GM19239 (cell line): ENCODE data around the gene SDC4.
"Not testable (repeated sequence)": the region's sequence is repeated elsewhere in the genome, so short reads cannot be mapped to it uniquely, and the experiment has no call there.

Experiments
- DNase-seq: peaks from one replicate; pipeline ENCODE4 v3.0.0; 2011; ENCODE audit warnings: low spot score; ENCODE audit not compliant: insufficient read length
- FAIRE-seq: peaks from 2 replicates; lab custom pipeline; 2011; peaks lifted over from hg19 to GRCh38; lab: Jason Lieb, UNC

Gene SDC4

DNA sequence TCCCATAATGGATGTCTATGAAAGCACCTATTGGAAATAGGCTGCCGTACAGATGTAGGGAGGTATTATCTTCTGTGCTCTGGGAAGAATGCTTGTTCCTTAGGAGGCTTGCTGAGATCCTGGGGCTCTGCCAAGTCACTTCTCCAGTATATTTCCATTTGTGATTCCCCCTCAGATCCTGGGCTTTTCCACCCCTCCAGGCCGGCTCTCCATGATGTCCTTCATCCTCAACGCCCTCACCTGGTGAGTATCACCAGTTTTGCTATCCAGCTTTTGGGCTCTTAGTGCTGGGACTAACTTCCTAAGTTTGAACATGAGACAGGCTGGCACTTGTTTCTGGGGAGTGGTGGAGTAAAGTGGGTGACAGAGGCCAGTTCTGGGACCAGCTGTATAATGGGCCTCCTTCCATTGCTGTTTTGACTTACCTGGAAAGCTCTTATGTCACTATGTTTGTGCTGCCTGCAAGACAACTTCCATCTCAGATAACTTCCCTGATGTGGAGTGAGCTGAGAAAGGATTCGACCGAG, 17.3 kb upstream of the SDC4 start:
- DNase-seq = no peak
- no peak for FAIRE-seq

- FAIRE-seq (no peak), DNase-seq (no peak)
Measured at GRCh38 chr20:45363611-45364492, 15.6 kb upstream of the SDC4 start.

GRCh38 chr20:45362804-45363610, 14.8 kb upstream of the SDC4 start, which contains the start of gene SYS1:
Gene SYS1 (plus strand): TSS chr20:45363156. CDS start chr20:45363532, 376 bp downstream.
- DNase-seq (peak; percentile 84), FAIRE-seq (peak; percentile 94)

- DNase-seq (no peak), FAIRE-seq (no peak)
Measured at GRCh38 chr20:45361793-45362192, 13.6 kb upstream of the SDC4 start.

- FAIRE-seq (no peak), DNase-seq (no peak)
Measured at GRCh38 chr20:45359406-45360148, 11.4 kb upstream of the SDC4 start.

DNA sequence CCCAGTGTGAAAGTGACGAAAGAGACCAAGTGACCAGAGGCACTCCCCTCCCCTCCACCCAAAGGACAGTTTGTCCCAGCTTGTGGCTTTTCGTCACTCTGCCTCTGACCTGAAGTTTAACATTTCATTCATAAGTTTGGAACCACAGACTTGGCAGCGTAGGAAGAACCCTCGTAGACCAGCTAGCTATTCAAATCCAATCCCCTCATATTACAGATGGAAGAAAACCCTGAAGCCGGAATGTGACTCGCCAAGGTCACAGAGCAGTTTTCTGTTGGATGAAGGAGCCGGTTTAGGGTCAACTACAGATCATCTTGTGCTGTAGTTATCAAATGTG, 10.8 kb upstream of the SDC4 start:
- FAIRE-seq = no peak
- no peak for DNase-seq

DNA sequence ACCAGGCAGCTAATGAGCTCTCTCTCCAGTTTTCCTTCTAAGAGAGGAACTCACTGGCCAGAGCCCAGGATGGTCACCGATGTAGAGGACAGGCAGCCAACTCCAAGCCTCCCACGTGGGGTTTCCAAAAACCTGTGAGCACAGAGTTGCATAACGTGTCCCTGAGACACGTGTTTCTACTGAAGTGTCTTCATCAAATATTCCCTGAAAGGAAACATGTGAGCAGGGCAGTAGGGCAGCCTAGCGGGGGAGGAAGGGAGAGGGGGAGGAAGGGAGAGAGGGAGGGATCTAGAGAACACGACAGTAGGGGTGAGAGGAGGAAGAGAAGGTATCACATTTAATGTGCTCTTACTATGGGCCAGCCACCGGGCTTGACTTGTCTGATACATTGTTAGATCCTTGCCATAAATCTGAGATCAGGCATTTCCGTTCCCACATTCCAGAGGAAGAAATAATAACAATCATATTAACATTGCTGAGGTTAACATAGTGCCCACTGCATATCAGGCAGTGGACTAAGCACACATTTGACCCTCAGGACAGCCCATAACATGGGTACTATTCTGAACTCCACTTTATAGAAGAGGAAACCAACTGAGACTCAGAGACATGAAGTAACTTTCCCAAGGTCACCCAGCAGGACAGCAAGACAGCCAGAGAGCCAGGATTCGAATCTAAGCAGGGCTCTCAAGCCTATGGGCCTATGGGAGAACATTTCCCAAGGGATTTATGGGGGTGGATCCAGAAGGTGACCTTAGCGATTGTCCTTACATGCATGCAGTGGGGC, 10.3 kb upstream of the SDC4 start:
- no peak for FAIRE-seq
- no peak for DNase-seq

DNA sequence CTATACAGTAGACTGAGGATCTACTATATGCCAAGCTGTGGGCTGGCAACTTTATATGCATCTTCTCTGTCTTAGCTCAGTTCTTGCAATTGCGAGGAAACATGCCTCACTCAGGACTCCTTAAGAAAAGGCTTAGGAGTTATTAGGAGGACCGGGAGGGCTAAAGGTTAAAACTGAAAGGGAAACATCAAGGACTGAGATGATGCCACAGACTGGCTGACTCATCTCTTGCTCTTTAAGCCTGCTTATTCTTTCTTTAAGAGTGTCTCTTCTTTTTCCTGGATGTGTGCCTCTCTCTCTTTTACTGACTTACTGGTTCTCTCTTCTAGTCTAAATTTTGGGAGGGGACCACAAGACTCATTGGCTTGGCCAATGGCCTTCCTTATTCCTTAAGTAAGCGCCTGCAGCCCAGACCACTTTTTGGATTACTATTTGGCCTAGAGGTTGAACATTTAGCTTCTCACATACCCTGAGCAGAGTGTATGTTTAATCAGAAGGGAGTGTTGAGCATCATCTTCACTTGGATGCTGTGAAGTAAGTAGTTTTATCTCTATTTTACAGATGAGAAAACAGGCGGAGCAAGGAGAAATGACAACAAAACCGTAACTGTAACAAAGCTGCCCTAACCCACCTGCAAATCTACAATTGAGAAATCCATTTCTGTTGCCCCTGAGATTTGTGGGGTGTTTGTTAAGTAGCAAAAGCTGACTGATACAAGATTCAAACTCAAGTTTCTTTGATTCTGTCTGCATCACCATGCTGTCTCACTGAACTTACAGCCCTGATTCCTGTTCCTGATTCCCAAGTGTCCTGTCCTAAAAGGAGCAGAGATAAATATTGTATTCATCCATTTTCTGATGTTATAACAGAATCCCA, 7.2 kb upstream of the SDC4 start:
- FAIRE-seq (no peak), DNase-seq (no peak)

DNA sequence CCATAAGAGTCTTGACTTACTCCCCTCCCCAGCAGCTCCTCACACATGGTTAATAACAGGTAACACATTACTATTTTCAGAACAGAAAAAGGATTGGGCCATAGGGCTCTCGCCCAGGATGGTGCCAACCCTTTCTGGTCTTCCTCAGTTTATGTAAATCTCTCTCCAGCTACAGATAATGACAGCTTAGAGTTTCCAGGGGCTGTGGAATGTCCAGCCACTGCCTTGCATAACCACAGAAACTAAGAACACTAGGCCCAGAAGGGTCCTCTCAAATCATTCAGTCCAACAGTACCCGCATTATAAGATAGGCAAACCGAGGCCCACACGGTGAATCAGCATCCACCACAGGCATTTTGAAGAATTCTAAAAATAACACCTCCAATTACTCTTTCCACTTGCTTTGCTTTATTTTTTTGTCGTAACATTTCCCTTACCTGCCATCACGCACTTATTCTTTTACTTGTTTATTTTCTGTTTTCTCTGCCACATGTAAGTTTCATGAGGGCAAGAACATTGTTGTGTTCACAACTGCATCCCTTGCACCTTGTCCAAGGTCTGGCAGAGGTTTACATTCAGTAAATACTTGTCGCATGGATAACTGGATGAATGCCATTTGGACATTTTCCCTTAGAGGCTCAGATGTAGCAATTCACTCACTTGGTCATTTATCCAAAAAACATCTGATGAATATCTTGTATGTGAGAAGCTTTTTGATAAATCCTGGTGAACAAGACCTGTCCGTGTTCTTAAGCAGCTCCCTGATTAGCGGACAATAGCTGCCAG, 6.4 kb upstream of the SDC4 start:
- DNase-seq (no peak), FAIRE-seq (no peak)

- FAIRE-seq = no peak
- DNase-seq = no peak
Measured at GRCh38 chr20:45353746-45354145, 5.5 kb upstream of the SDC4 start.

- FAIRE-seq = no peak
- no peak for DNase-seq
Measured at GRCh38 chr20:45352729-45353128, 4.5 kb upstream of the SDC4 start.

DNA sequence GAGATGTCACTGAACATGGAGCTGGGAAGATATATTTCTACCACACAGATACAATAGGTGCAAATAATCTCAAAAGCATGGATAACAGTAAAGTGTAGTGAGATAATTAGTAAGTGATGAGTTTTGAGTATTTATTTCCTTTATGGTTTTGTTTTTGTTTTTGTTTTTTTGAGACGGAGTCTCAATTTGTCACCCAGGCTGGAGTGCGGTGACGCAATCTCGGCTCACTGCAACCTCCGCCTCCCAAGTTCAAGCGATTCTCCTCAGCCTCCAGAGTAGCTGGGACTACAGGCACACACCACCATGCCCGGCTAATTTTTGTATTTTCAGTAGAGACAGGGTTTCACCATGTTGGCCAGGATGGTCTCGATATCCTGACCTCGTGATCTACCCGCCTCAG, 2.6 kb upstream of the SDC4 start:
- not testable (repeated sequence) for FAIRE-seq, DNase-seq

DNA sequence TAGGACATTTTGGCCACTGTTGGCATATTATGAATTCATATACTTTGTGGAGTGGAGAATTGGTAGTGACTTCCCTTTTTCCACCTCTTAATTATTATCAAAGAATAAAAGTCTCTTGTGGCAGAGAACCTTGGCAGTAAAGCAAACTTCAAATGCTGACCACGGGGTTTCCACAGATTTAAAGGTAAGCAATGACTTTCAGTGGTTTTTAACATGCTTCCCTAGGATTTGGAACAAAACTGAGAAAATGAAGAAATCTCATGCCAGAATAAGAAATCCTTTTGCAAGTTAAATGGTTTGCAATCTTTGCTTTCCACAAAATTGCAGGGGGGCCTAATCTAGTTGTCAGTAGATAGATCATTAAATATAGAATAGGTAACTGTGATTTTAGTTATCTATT, 2.0 kb upstream of the SDC4 start:
- FAIRE-seq = no peak
- no peak for DNase-seq

GRCh38 chr20:45347297-45347935, 808 bp downstream of the SDC4 start:
- FAIRE-seq (no peak), DNase-seq (no peak)

DNA sequence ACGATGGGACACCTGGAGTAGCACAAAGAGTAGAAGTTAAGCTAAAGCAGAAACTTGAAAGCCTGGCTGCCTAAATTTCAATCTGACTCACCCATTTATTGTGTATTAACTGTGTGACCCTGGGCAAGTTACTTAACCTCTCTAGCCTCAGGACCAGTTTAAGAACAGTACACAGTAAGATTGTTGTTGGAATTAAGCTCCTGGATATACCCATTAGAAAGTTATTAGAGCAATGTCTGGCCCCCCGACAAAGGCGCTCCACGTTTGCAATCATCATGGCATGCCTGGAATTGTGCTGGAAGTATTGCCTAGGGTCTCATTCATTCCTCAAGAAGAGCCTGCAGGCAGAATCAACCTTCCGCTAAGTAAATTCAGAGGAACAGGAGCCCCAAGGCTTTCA, 1.4 kb downstream of the SDC4 start:
- no peak for FAIRE-seq
- DNase-seq = no peak

GRCh38 chr20:45346291-45346718, 1.9 kb downstream of the SDC4 start:
- no peak for FAIRE-seq
- DNase-seq = no peak

- FAIRE-seq = no peak
- no peak for DNase-seq
Measured at GRCh38 chr20:45345104-45345936, 2.9 kb downstream of the SDC4 start.
